Uterus (tissue), 2 donors: ENCODE measurements around the gene TMEM92.
"Not testable (repeated sequence)": the region's sequence is repeated elsewhere in the genome, so short reads cannot be mapped to it uniquely, and the experiment has no call there.

ENCODE experiments used
- CTCF ChIP-seq, 4 experiments: fragments of 200-600 bp in 2 of 4; fragments of 450-650 bp in 2 of 4; sonication (generic) in 2 of 4; IDR thresholded peaks; one replicate each; pipeline ENCODE4 v1.5.1; 2016 to 2019; ENCODE audit warnings: antibody characterized with exemption in 4 of 4, mild to moderate bottlenecking in 2 of 4, moderate library complexity in 1 of 4
- POLR2A ChIP-seq, 2 donors: fragments of 450-650 bp; IDR thresholded peaks; one replicate each; pipeline ENCODE4 v1.6.1; 2016; ENCODE audit warnings: antibody characterized with exemption in 2 of 2, mild to moderate bottlenecking in 1 of 2, moderate library complexity in 1 of 2

- not testable (repeated sequence) for TF ChIP-seq POLR2A, CTCF (IDR thresholded peaks at IDR 0.05)
These were observed 2.9 kb upstream of the TMEM92 start for GRCh38 chr17:50271363-50271750.
